ENCODE results near the gene CASP7.
"Not testable (repeated sequence)": the region's sequence is repeated elsewhere in the genome, so short reads cannot be mapped to it uniquely, and the experiment has no call there.

Gene CASP7

DNA sequence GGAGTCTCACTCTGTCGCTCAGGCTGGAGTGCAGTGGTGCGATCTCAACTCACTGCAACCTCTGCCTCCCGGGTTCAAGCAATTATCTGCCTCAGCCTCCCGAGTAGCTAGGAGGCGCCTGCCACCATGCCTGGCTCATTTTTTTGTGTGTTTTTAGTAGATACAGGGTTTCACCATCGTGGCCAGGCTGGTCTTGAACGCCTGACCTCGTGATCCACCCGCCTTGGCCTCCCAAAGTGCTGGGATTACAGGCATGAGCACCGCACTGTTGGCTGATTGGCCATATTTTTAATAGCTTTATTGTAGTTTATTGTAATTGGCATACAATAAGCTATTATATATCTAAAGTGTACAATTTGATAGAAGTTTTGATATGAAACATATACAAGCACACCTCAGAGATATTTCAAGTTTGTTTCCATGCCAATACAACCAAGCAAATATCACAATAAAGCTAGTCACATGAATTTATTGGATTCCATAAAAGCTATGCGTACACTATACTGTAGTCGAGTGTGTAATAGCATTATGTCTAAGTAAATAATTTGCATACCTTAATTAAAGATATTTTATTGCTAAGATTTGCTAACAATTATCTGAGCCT, 77.3 kb downstream of the CASP7 start:
- DNase-seq (ENCODE audit: low read depth): no peak
- no peak for TF ChIP-seq CTCF (IDR thresholded peaks at IDR 0.05; ENCODE audit: insufficient read depth, low read depth, low read length, missing control alignments)
- H3K4me3 ChIP-seq (ENCODE audit: low read length): no peak overlapping the region

DNA sequence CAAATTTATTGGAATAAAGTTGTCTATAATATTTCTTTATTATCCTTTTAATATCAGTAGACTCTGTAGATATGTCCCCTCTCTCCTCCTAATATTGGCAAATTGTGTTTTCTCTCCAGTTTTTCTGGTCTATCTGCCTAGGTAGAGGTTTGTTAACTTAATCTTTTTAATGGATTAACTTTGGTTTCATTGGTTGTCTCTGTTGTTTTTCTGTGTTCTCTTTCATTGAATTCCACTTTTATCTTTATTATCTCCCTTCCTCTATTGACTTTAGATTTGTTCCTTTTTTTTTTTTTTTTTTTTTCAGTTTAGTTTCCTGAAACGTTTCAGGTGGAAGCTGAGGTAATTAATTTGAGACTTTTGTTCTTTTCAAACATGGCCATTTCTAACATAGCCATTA, 82.4 kb downstream of the CASP7 start:
- DNase-seq (ENCODE audit: low read depth): no peak
- no peak for TF ChIP-seq CTCF (IDR thresholded peaks at IDR 0.05; ENCODE audit: insufficient read depth, low read depth, low read length, missing control alignments)

GRCh38 chr10:113764582-113764981, 84.9 kb downstream of the CASP7 start:
- TF ChIP-seq CTCF (IDR thresholded peaks at IDR 0.05; ENCODE audit: insufficient read depth, low read depth, low read length, missing control alignments): no peak
- no peak for DNase-seq (ENCODE audit: low read depth)
- no peak overlapping the region for H3K4me3 ChIP-seq (ENCODE audit: low read length)

More for the DNA sequence above, 82.4 kb downstream of the CASP7 start:
- H3K4me3 ChIP-seq (ENCODE audit: low read length): no peak overlapping the region

DNA sequence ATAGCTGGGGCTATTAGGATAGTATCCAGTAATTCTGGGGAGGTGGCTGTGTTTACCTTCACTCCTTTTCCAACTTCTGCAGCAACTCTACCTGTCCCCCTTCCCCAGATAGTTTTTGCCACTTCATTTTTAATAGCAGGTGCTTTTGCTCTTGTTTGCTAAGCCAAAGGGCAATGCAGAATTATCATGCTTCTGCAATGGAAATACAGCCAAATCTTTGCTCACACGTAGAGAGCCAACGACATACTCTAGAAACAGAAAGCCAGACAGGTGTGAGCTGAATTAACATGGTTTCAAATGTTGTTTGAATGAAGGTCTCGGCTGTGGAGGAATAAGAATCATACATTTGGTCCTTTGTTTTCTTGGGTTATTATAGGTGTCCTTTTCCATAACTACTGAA, 86.2 kb downstream of the CASP7 start:
- H3K4me3 ChIP-seq (ENCODE audit: low read length): no peak overlapping the region
- DNase-seq (ENCODE audit: low read depth): no peak
- no peak for TF ChIP-seq CTCF (IDR thresholded peaks at IDR 0.05; ENCODE audit: insufficient read depth, low read depth, low read length, missing control alignments)

- no peak for TF ChIP-seq CTCF (IDR thresholded peaks at IDR 0.05; ENCODE audit: insufficient read depth, low read depth, low read length, missing control alignments)
- H3K4me3 ChIP-seq (ENCODE audit: low read length): no peak overlapping the region
- DNase-seq (ENCODE audit: low read depth): peak; percentile 14
These were observed 87.5 kb downstream of the CASP7 start for GRCh38 chr10:113767222-113767621.

- no peak for TF ChIP-seq CTCF (IDR thresholded peaks at IDR 0.05; ENCODE audit: insufficient read depth, low read depth, low read length, missing control alignments)
These were observed 90.6 kb downstream of the CASP7 start for GRCh38 chr10:113770346-113770745.

GRCh38 chr10:113771131-113771530, 91.4 kb downstream of the CASP7 start:
- not testable (repeated sequence) for DNase-seq (ENCODE audit: low read depth); H3K4me3 ChIP-seq (ENCODE audit: low read length)

More at GRCh38 chr10:113770346-113770745, 90.6 kb downstream of the CASP7 start:
- DNase-seq (ENCODE audit: low read depth): no peak
- H3K4me3 ChIP-seq (ENCODE audit: low read length): no peak overlapping the region
